Stimulated activated CD8-positive, alpha-beta memory T cell treated with anti-CD3 and anti-CD28 coated beads, Interleukin-7, amount 100 ng/mL, for 48 hours (primary cell): ENCODE results near the gene MTHFR.

ENCODE experiments used
- DNase-seq, 2 donors: peaks; one replicate each; pipeline ENCODE4 v3.0.0-alpha.2; 2020; ENCODE audit warnings: low read depth in 1 of 2; ENCODE audit errors: extremely low read depth in 1 of 2

MTHFR gene

GRCh38 chr1:11783556-11783955 is 22.2 kb downstream of the MTHFR start:
- DNase-seq, result no peak

DNA sequence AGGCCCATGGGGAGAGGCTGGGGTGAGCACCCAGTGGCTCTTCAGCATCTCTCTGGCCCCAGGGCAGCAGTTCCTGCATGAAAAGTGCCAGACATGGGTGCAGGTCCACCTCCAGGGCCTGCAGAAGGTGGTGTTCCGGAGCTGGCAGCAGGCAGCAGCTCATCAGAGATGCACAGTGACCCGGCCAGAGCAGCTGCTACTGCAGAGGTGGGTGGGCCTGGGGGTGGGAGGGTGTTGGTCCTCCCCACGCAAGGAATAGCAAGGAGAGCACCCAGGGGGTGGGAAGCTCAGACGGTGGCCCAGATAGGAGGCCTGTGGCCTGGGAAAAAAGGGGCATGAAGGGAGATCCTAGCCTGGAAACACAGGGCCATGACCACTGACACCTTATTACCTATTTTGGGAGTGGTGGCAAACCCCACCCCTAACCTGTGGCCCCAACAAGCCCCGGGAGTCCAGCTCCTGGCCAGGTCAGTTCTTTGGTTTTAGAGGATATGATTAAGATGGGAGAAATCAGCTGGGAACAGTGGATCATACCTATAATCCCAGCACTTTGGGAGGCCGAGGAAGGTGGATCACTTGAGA is 23.5 kb downstream of the MTHFR start:
- no peak for DNase-seq

GRCh38 chr1:11781297-11781696 is 24.5 kb downstream of the MTHFR start:
- DNase-seq, result no peak

- no peak for DNase-seq
Measured at GRCh38 chr1:11780380-11781147, 25.2 kb downstream of the MTHFR start.

DNA sequence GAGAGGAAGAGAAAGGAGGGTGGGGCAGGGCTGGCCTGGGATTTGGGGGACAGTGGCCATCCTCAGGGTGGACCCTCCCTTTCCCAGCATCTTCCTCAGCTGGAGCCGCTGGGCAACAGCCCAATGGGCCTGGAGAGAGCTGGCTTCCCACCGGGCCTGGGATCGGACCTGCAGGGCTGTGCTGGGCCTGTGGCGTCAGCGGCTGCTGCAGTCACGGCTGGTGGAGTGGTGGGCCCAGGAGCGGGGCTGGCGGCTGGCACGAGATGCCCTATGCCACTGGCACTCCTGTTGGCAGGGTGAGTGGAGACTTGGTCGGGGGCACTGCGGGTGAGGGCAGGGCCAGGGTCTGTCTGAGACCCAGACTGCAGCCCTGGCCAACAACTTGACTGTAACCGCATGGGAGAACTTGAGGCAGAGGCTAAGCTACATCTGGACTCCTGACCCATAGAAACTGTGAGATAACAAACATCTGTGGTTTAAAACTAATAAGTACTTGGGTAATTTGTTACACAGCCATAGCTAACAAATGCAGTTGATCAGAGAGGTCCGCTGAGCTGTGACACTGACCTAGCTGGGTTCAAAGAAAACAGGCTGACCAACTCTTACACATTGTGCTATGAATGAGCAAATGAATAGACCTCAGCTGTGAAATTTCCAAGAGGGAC is 25.9 kb downstream of the MTHFR start:
- no peak for DNase-seq

- no peak for DNase-seq
Measured at GRCh38 chr1:11778844-11779623, 26.7 kb downstream of the MTHFR start.

DNA sequence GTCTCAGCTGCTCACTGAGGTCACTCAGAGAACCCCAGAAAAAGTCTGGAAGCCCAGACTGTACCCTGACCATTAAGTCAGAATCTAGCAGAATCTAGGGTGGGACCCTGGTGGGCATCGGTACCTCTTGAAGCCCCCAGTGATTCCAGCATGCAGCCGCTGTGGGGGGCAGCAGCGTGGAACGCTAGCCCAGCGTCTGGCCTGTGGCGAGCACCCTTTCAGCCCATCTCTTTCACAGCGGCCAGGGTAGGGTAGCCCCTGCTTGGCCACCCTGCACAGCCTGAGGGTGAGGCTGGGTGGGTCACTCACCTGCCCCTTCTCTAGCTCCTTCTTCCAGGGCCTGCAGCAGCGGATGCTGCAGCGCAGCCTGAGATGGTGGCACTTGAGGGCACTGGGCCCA is 27.4 kb downstream of the MTHFR start:
- no peak for DNase-seq

DNA sequence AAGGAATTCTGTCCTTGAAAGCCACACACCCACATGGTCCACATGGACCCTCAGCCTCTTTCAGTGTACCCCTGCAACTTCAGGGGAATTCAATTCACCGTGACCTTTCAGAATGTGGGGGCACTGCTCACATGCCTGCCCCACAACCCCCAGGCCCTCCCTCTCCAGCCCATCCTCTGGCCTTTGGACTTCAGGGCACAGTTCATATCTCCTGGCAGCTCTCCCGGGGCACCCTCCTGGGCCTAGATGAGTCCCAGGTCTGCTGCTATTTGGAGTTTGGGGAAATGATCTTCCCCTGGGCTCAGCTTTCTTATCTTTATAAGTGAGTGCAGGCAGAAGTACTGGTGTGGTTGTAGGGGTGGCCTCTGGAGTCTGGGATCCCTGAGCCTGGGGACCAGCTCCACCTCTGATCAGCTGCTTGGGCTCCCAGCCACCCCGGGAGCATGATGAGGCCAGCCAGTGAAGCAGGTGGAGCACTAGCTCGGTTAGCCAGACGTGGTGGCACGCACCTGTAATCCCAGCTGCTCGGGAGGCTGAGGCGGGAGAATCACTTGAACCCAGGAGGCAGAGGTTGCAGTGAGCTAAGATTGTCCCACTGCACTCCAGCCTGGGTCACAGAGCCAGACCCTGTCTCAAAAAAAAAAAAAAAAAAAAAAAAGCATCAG is 28.0 kb downstream of the MTHFR start:
- no peak for DNase-seq

- DNase-seq, result no peak
Measured at GRCh38 chr1:11774753-11775152, 31.0 kb downstream of the MTHFR start.

DNA sequence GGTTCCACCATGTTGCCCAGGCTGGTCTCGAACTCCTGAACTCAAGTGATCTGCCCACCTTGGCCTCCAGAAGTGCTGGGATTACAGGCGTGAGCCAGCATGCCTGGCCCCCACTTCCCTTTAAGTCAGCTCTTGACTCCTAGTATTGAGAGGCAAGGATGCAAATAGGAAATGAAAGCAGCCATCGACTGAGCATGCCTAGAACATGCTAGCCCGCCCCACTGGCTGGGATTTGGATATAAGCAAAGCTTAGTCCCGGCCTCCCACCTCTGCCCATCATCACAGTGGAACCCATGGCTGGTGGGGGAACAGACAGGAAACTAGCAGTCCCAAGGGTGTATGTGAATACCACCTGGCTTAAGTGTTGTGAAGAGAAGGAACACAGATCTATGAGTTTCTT is 33.3 kb downstream of the MTHFR start:
- DNase-seq, result no peak

DNA sequence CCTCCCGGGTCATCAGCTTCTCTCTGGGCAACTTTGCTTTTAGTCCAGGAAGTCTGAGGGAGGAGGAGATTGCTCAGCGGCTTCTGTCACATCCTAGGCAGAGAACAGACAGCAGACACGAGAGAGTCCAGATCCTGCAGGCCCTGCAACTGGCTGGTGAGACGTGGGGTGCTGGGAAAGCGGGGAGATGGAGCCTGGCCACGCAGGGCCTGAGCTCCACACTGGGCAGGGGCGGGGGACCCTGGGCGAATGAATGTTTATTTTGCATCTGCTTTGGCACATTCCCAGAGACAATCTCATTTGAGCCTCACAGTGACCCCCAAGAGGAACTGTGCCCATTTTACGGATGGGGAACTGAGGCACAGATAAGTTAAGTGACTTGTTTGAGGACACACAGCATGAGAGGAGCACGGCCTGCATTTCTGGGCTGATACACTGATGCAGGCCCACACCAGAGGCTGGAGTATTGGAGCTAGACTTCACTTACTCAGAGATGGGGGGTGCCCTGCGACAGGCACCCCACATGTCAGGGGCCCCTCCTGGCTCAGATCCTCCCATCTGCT is 34.2 kb downstream of the MTHFR start:
- DNase-seq, result no peak

- no peak for DNase-seq
Measured at GRCh38 chr1:11770011-11770410, 35.8 kb downstream of the MTHFR start.

DNA sequence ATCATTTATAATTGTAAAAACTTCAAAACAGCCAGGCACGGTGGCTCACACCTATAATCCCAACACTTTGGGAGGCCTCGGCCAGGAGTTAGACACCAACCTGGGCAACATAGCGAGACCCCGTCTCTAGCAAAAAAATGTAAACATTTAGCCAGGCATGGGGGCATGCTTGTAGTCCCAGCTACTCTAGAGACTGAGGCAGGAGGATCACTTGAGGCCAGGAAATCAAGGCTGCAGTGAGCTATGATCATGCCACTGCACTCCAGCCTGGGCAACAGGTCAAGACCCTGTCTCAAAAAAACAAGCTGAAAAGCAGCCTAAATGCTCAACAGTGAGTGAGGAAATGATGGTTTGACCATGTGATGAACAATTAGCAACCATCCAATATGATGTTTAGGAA is 36.5 kb downstream of the MTHFR start:
- DNase-seq, result no peak

GRCh38 chr1:11768821-11769220 is 36.9 kb downstream of the MTHFR start:
- DNase-seq, result no peak

DNA sequence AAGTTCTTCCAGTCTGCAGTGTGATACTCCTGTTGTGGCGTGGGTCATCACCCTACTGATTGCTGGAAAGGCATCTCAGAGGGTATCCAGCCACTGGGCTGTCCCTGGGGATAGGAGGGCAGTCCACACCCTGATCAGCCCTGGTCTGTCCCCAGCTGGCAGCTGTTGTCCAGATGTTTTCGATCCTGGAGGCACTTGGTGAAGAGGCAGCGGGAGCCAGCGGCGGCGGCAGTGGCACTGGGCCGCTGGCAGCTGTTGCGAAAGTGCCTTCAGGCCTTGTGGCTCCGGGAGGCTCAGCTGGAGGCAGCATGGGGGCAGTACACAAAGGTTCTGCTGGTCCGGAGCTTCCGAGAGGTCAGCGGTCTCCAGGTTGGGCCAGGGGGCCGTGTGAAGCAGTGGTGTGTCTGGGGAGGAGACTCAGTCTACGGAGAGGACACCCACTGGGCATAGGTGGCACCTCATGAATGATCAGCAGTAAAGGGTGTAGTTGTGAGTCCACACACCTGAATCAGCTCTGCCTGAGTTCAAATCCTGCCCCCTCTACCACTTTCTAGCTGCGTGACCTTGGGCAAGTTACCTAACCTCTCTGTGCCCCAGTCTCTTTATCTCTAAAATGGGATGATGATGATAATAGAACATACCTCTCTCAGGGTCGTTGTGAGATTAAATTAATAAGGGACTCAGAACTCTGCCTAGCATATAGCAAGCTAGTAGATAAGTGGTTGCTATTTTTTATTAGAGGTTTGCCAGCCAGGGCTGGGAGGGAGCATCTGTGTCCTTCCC is 37.7 kb downstream of the MTHFR start:
- DNase-seq, result no peak

DNA sequence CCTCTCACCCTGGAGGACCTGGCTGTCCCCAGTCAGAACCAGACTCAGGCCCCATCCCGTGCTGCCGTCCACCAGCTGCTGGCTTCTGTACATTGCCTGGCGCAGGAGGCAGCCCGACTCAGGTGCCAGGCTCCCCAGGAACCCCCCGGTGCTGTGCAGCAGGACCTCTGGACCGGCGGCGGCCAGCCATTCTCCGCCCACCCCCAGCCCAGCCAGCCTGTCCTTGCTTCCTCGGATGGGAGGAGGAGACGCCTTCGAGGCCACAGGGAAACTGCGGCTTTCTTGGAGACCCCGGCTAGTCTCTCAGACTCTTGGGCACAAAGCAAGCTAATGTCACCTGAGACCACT is 39.4 kb downstream of the MTHFR start:
- no peak for DNase-seq

DNA sequence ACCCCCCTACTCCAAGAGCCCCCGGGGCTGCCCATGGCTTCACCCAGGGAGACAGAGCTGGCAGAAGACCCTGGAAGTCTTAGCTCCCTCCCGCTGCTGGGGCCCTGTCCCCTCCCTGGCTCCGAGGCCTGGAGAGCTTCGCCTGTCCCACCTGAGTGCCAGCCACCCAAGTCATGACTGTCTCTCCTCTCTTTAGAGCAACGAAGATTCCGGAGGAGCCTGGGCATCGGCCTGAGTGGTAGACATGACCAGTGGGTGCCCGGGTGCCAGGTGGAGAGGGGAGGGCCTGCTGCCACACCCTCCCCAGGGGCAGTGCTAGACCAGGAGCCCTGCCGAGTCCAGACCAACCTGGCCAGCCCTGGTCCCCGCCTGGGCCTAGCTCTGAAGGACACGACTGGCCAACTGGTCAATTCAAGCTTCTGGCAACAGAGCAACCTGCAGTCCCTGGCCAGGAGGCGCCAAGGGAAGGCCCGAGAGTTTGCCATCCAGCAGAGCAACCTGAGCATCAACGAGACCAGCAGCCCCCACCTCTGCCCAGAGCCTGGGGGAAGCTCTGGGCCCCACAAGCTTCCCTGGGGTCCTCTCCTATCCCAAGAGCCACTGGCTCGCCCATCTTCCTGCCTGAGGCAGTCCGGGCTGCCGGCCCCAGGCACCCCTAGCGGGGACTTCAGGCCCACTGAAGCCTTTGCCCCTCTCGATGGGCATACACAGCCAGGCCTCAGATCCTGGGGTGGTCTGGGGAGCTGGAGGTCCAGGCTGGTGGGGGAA is 39.9 kb downstream of the MTHFR start:
- DNase-seq, result no peak

DNA sequence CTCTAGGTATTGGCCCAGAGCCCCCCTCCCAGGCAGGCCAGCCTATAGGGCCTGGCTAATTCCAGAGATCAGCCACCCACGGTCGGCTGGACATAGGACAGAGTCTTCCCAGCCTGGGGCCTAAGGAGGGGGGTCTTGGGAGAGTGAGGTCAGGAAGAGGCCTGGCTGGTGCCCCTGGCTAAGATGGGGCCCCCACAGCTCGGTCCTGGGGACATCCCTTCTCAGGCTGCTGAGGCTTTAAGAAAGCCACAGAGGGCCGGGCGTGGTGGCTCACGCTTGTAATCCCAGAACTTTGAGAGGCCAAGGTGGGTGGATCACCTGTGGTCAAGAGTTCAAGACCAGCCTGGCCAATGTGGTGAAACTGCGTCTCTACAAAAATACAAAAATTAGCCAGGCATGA is 41.2 kb downstream of the MTHFR start:
- no peak for DNase-seq

GRCh38 chr1:11764115-11764514 is 41.6 kb downstream of the MTHFR start:
- no peak for DNase-seq
